DOHH2 (cell line): ENCODE results near the gene UTP18.

Experiments
- CTCF ChIP-seq: fragments of 200-600 bp; sonication (generic); IDR thresholded peaks from one replicate; pipeline ENCODE4 v1.5.1; 2014; ENCODE audit warnings: antibody characterized with exemption, mild to moderate bottlenecking, low read depth, low read length; ENCODE audit not compliant: poor library complexity, severe bottlenecking
- EZH2phosphoT487 ChIP-seq: fragments of 200-600 bp; sonication (generic); IDR thresholded peaks from 2 replicates; pipeline ENCODE4 v1.6.1; 2017; ENCODE audit warnings: borderline replicate concordance, mild to moderate bottlenecking, antibody characterized with exemption, low read length, moderate library complexity, mixed read lengths

DNA sequence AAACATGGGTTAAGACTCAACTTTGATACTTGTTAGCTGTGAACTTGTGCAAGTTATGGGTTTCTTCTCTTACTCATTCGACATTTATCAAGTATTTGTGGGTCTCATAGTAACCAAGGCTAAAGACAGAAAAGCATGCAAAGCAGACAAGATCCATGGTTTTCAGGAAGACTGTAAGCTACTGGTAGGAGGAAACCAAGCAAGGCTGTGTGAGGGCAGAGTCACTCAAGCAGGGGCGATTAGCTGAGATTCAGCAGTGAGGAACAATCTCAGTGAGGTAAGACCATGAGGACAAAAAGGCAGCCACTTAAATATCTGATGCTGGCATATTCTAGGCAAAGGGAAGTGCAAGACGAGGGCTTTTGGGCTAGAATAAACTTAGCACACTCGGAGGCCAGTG, 30.0 kb upstream of the UTP18 start:
- TF ChIP-seq CTCF (no peak), EZH2phosphoT487 (no peak)
